B cell (primary cell): ENCODE results near the gene KCTD2. TPM values are rescaled to one million over a fixed set of nuclear protein-coding genes. Genes with fewer than 3 reads are reported as not detected.
A peak's percentile ranks its signal among the peaks of the same experiment; 100 is the strongest.

Source experiments
- ATAC-seq: fragments of 200-7000 bp; cut with Tn5 transposase; one replicate; pipeline ENCODE4 v1.10.0; 2021; ENCODE audit warnings: low read depth, mild to moderate bottlenecking, moderate number of reproducible peaks, moderate library complexity
- CTCF ChIA-PET: fragments of 350-600 bp; sonication (Branson Sonifier 250); formaldehyde crosslinking; loops from one replicate; lab custom pipeline; 2021; ENCODE audit warnings: antibody characterized with exemption, inconsistent platforms; lab: Charles Lee
- POLR2A ChIA-PET: fragments of 350-600 bp; sonication (Branson Sonifier 250); formaldehyde crosslinking; loops from one replicate; lab custom pipeline; 2021; ENCODE audit warnings: antibody characterized with exemption; lab: Charles Lee
- DNase-seq: peaks from one replicate; pipeline ENCODE4 v3.0.0; 2013
- H2AFZ ChIP-seq: 2 replicates; pipeline ENCODE4 v1.6.1; 2012; ENCODE audit warnings: mild to moderate bottlenecking, low read depth, low read length; ENCODE audit not compliant: insufficient read depth, poor library complexity, severe bottlenecking
- H3K27ac ChIP-seq, 2 donors: 1 replicate in 1 of 2; 2 replicates in 1 of 2; pipeline ENCODE4 v1.5.1; 2012 to 2013; ENCODE audit warnings: low read length in 2 of 2, mild to moderate bottlenecking in 2 of 2, moderate library complexity in 1 of 2
- H3K27me3 ChIP-seq, 4 experiments: fragments of 200-600 bp in 1 of 4; sonication (generic) in 1 of 4; replicated peaks in 1 of 4; 1 replicate in 2 of 4; 2 replicates in 2 of 4; pipeline versions ENCODE4 v1.6.1 to v1.7.0; 2013 to 2016; ENCODE audit warnings: low read length in 3 of 4, mild to moderate bottlenecking in 2 of 4, mixed read lengths in 1 of 4, moderate library complexity in 1 of 4; ENCODE audit not compliant: insufficient read depth in 4 of 4, control insufficient read depth in 3 of 4; ENCODE audit errors: control extremely low read depth in 1 of 4
- H3K36me3 ChIP-seq, 2 experiments: replicated peaks in 1 of 2; 1 replicate in 1 of 2; 2 replicates in 1 of 2; pipeline versions ENCODE4 v1.6.1 to v1.7.1; 2013; ENCODE audit warnings: low read length in 1 of 2; ENCODE audit not compliant: insufficient read depth in 2 of 2, control insufficient read depth in 1 of 2; ENCODE audit errors: control extremely low read depth in 1 of 2, extremely low read depth in 1 of 2
- H3K4me1 ChIP-seq, 2 donors: fragments of 200-600 bp in 1 of 2; sonication (generic) in 1 of 2; 1 replicate in 1 of 2; 2 replicates in 1 of 2; pipeline versions ENCODE4 v1.5.1 to v1.6.1; 2013 to 2017; ENCODE audit warnings: low read length in 2 of 2; ENCODE audit not compliant: control insufficient read depth in 2 of 2, insufficient read depth in 2 of 2
- H3K4me2 ChIP-seq: replicated peaks from 2 replicates; pipeline ENCODE3; 2012; ENCODE audit warnings: mild to moderate bottlenecking, low read depth, low read length; ENCODE audit not compliant: poor library complexity, severe bottlenecking
- H3K4me3 ChIP-seq, 5 experiments: fragments of 200-600 bp in 1 of 5; sonication (generic) in 1 of 5; 1 replicate in 3 of 5; 2 replicates in 2 of 5; pipeline versions ENCODE4 v1.5.1 to v1.7.0; 2011 to 2016; ENCODE audit warnings: low read length in 4 of 5, mild to moderate bottlenecking in 4 of 5, low read depth in 2 of 5, control low read depth in 1 of 5, moderate library complexity in 1 of 5; ENCODE audit not compliant: insufficient read depth in 1 of 5; ENCODE audit errors: control extremely low read depth in 1 of 5, extremely low read depth in 1 of 5
- H3K79me2 ChIP-seq: fragments of 200-600 bp; sonication (generic); one replicate; pipeline ENCODE4 v1.6.0; 2016; ENCODE audit warnings: low read length; ENCODE audit not compliant: control insufficient read depth, insufficient read depth
- H3K9ac ChIP-seq: fragments of 200-600 bp; sonication (generic); 2 replicates; pipeline ENCODE4 v1.6.1; 2017; ENCODE audit warnings: mild to moderate bottlenecking, low read length, moderate library complexity
- H3K9me3 ChIP-seq, 3 donors: one replicate each; pipeline versions ENCODE4 v1.6.1 to v1.7.1; 2013; ENCODE audit warnings: low read length in 2 of 3; ENCODE audit not compliant: control insufficient read depth in 2 of 3, insufficient read depth in 1 of 3; ENCODE audit errors: control extremely low read depth in 1 of 3
- H4K20me1 ChIP-seq: 2 replicates; pipeline ENCODE4 v1.6.0; 2012; ENCODE audit warnings: mild to moderate bottlenecking, low read length; ENCODE audit not compliant: insufficient read depth, control insufficient read depth, poor library complexity, severe bottlenecking
- H3K27ac Mint-ChIP-seq: one replicate; pipeline ENCODE4 v1.8.0; 2021; ENCODE audit warnings: mixed read lengths
- H3K27me3 Mint-ChIP-seq: one replicate; pipeline ENCODE4 v1.8.0; 2021; ENCODE audit warnings: mixed read lengths
- H3K4me1 Mint-ChIP-seq: one replicate; pipeline ENCODE4 v1.8.0; 2021; ENCODE audit warnings: mixed read lengths
- H3K4me3 Mint-ChIP-seq: one replicate; pipeline ENCODE4 v1.8.0; 2021; ENCODE audit warnings: mixed read lengths
- H3K9me3 Mint-ChIP-seq: one replicate; pipeline ENCODE4 v1.8.0; 2022; ENCODE audit warnings: mixed read lengths; ENCODE audit not compliant: insufficient read depth
- EZH2 ChIP-seq: IDR thresholded peaks from 2 replicates; pipeline ENCODE4 v1.6.1; 2012; ENCODE audit warnings: borderline replicate concordance, low read depth, mild to moderate bottlenecking, moderate library complexity, low read length; ENCODE audit not compliant: insufficient read depth, poor library complexity, severe bottlenecking
- WGBS: methylation state at CpG from one replicate; pipeline ENCODE4 v1.1.5; 2013; ENCODE audit warnings: missing lambda C conversion rate; ENCODE audit not compliant: insufficient coverage; 5-methylcytosine and 5-hydroxymethylcytosine counted together
- intact Hi-C: fragments of 100-400 bp; cut with micrococcal nuclease; formaldehyde crosslinking; loops from one replicate; pipeline ENCODE4 v1.10.0; 2022
- polyA plus RNA-seq: library from polyadenylated mRNA; depleted of rRNA; stranded (reverse); fragments of >200 nt; gene quantifications from 2 replicates; pipeline ENCODE4 v1.2.3, GENCODE V29; 2012
- total RNA-seq, 2 donors: library from RNA; stranded (reverse); fragments of 120-200 nt in 1 of 2; gene quantifications; 1 replicate in 1 of 2; 2 replicates in 1 of 2; pipeline versions ENCODE4 v1.2.3 to v1.2.4, GENCODE V29; 2013 to 2022
- TF ChIP-seq, protein P1 (sequence below): fragments of 200-600 bp; IDR thresholded peaks from one replicate; pipeline ENCODE4 v1.8.0; 2022; ENCODE audit warnings: antibody characterized with exemption, mild to moderate bottlenecking

The KCTD2 gene
- total and polyA plus RNA-seq, 2 donors (not counting 1 experiment from before 2014, with no cell fraction given): 15.7 to 23.2 TPM

DNA sequence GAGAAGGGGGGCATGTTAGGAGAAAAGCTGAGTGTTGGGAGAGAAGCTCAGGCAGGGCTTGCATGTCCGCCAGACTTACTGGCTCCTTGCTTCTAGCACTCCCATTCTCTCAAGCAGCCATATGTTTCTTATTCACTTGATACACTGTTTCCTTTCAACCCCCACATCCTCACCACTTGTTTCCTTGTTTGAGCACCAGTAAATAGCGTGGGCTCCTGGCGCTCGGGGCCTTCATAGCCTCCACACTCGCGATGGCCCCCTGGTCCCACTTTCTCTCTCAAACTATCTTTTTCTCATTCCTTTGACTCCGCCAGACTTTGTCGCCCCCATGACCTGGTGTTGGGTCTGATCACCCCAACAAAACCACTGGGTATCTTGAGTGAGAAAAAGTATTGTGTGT is 16.9 kb upstream of the KCTD2 start:
- Histone ChIP-seq H4K20me1 (no peaks in the 10 kb centered on the region), H3K27me3 (no peaks in the 10 kb centered on the region), H3K27ac (no peak overlapping the region), H3K4me3 (no peak overlapping the region), H3K9me3 (peaks cover 0 to 5% (median 0%) of the 10 kb centered on the region in 3 donors), H2AFZ (no peak overlapping the region), H3K4me2 (no peak overlapping the region), H3K36me3 (no peaks in the 10 kb centered on the region), H3K79me2 (no peaks in the 10 kb centered on the region), H3K4me1 (peaks cover 13 to 34% of the 10 kb centered on the region in 2 donors), H3K9ac (no peak overlapping the region)
- Mint-ChIP-seq H3K27me3 (no peaks in the 10 kb centered on the region), H3K4me1 (peaks cover 32% of the 10 kb centered on the region), H3K4me3 (no peak overlapping the region), H3K27ac (no peak overlapping the region), H3K9me3 (peaks cover 6% of the 10 kb centered on the region)
- 71% methylated on average over 5 of the region's 8 CpGs for WGBS
- no peak for DNase-seq
- no peak for TF ChIP-seq EZH2
- TF ChIP-seq, protein P1, sequence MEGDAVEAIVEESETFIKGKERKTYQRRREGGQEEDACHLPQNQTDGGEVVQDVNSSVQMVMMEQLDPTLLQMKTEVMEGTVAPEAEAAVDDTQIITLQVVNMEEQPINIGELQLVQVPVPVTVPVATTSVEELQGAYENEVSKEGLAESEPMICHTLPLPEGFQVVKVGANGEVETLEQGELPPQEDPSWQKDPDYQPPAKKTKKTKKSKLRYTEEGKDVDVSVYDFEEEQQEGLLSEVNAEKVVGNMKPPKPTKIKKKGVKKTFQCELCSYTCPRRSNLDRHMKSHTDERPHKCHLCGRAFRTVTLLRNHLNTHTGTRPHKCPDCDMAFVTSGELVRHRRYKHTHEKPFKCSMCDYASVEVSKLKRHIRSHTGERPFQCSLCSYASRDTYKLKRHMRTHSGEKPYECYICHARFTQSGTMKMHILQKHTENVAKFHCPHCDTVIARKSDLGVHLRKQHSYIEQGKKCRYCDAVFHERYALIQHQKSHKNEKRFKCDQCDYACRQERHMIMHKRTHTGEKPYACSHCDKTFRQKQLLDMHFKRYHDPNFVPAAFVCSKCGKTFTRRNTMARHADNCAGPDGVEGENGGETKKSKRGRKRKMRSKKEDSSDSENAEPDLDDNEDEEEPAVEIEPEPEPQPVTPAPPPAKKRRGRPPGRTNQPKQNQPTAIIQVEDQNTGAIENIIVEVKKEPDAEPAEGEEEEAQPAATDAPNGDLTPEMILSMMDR: no peak
- ChIA-PET CTCF (interaction anchor here (1.5 to 2.2 kb wide), 2 partner anchors 17 to 69 kb away, joined by 7 to 11 read pairs; partner anchors contain the start of gene MRPL58), POLR2A (no interaction called here)
- intact Hi-C loops: no loop called here
- no peak for ATAC-seq

DNA sequence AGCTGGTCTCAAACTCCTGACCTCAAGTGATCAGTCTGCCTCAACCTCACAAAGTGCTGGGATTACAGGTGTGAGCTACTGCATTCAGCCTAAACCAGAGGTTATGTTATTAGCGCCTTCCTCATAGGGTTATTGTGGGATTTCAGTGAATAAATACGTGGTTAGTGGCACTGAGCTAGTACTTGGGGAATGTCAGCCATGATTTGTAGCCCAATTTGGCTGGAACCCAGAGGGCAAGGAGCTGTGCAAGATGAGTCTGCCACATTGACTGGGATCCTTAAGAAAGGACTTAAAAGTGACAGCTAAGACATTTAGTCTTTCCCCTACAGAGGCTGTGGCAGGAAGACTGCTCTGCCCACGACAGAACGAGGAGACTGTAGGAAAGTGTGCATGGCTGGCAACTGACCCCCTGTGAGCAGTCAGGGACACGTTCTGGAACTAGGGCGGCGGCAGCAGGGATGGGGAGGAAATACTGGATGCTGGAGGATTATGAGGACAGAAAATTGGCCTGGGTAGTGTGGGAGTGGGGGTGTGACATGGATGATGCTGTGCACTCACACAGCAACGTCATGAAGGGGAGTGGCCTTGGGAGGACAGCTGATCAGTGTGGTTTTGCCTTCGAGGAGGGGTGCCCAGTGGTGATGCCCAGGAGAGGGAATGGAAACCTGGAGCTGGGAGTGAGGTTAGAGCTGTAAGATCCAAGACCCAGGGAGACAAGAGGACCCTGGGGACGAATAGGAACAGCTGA is 14.9 kb upstream of the KCTD2 start:
- Histone ChIP-seq H3K79me2 (no peaks in the 10 kb centered on the region), H3K36me3 (no peaks in the 10 kb centered on the region), H3K4me1 (peaks cover 15 to 34% of the 10 kb centered on the region in 2 donors), H3K27me3 (no peaks in the 10 kb centered on the region), H4K20me1 (no peaks in the 10 kb centered on the region), H3K4me3 (peak overlapping the region in 3 of 5 experiments; percentile 28 to 71 (median 42)), H3K27ac (peak overlapping the region in 1 of 2 donors; percentile 50), H3K4me2 (peak overlapping the region; percentile 85), H2AFZ (peak overlapping the region; percentile 62), H3K9ac (peak overlapping the region; percentile 50), H3K9me3 (peaks cover 0 to 4% (median 0%) of the 10 kb centered on the region in 3 donors)
- CTCF ChIA-PET: interaction anchor here (1.1 to 2.2 kb wide), 4 partner anchors 19 to 375 kb away, joined by 3 to 11 read pairs (median 6); partner anchors contain the start of gene MRPL58
- peak overlapping the region; percentile 80 for H3K27ac Mint-ChIP-seq
- intact Hi-C loops: no loop called here
- 12% methylated on average over 10 of the region's 10 CpGs for WGBS
- ATAC-seq: peak; percentile 50
- H3K4me3 Mint-ChIP-seq: peak overlapping the region; percentile 99
- no peaks in the 10 kb centered on the region for H3K27me3 Mint-ChIP-seq
- POLR2A ChIA-PET: interaction anchor here (0.8 to 1.5 kb wide), 2 partner anchors 15 to 20 kb away, joined by 3 to 5 read pairs; partner anchors contain the start of genes ATP5PD, KCTD2 and MRPL58
- H3K4me1 Mint-ChIP-seq: peaks cover 34% of the 10 kb centered on the region
- H3K9me3 Mint-ChIP-seq: peaks cover 3% of the 10 kb centered on the region
- DNase-seq: peak; percentile 76
- TF ChIP-seq, protein P1: no peak
- TF ChIP-seq EZH2: no peak
